Neural cell (in vitro differentiated cells): ENCODE measurements around the gene GSS. TPM values are rescaled to one million over a fixed set of nuclear protein-coding genes. Genes with fewer than 3 reads are reported as not detected.

Experiments used
- H2AFZ ChIP-seq: fragments of 200-600, 300-800 bp; sonication (generic), shearing (Covaris generic); 2 replicates; pipeline ENCODE4 v1.6.0; 2014; ENCODE audit warnings: low read depth, mild to moderate bottlenecking, antibody characterized with exemption, low read length, moderate library complexity
- H3F3A ChIP-seq: fragments of 200-600 bp; shearing (Covaris generic); 2 replicates; pipeline ENCODE4 v1.6.1; 2016; ENCODE audit warnings: mild to moderate bottlenecking, moderate library complexity, mixed read lengths, antibody characterized with exemption, low read length; ENCODE audit not compliant: insufficient read depth, poor library complexity, severe bottlenecking
- H3K27ac ChIP-seq: fragments of 200-600, 300-800 bp; sonication (generic), shearing (Covaris generic); 2 replicates; pipeline ENCODE4 v1.5.1; 2014; ENCODE audit warnings: mild to moderate bottlenecking, low read length, moderate library complexity
- H3K27me3 ChIP-seq: fragments of 300-800, 200-600 bp; sonication (generic), shearing (Covaris generic); 2 replicates; pipeline ENCODE4 v1.6.0; 2014; ENCODE audit warnings: mild to moderate bottlenecking, low read depth, low read length, moderate library complexity; ENCODE audit not compliant: insufficient read depth
- H3K36me3 ChIP-seq: fragments of 300-800, 200-600 bp; sonication (generic), shearing (Covaris generic); 2 replicates; pipeline ENCODE4 v1.5.1; 2014; ENCODE audit warnings: mild to moderate bottlenecking, antibody characterized with exemption, low read length, moderate library complexity; ENCODE audit not compliant: insufficient read depth
- H3K4me2 ChIP-seq: fragments of 300-800, 200-600 bp; sonication (generic), shearing (Covaris generic); 2 replicates; pipeline ENCODE4 v1.6.0; 2014; ENCODE audit warnings: mild to moderate bottlenecking, low read length
- H3K4me3 ChIP-seq: fragments of 300-800, 200-600 bp; sonication (generic), shearing (Covaris generic); 2 replicates; pipeline ENCODE4 v1.5.1; 2014; ENCODE audit warnings: mild to moderate bottlenecking, low read length, moderate library complexity
- H3K79me2 ChIP-seq: fragments of 200-600 bp; shearing (Covaris generic); replicated peaks from 2 replicates; pipeline ENCODE4 v1.6.0; 2014; ENCODE audit warnings: mild to moderate bottlenecking, low read length, moderate library complexity; ENCODE audit not compliant: insufficient read depth
- H3K9ac ChIP-seq: fragments of 300-800, 200-600 bp; sonication (generic), shearing (Covaris generic); 2 replicates; pipeline ENCODE4 v1.6.1; 2016; ENCODE audit warnings: mild to moderate bottlenecking, low read length, mixed read lengths
- H3K9me2 ChIP-seq: fragments of 200-600 bp; shearing (Covaris generic); 2 replicates; pipeline ENCODE4 v1.6.1; 2016; ENCODE audit warnings: mild to moderate bottlenecking, low read length, mixed read lengths; ENCODE audit not compliant: insufficient read depth
- H3K9me3 ChIP-seq: fragments of 200-600, 300-800 bp; sonication (generic), shearing (Covaris generic); 2 replicates; pipeline ENCODE4 v1.6.1; 2016; ENCODE audit warnings: mild to moderate bottlenecking, mixed run types, low read length, moderate library complexity, mixed read lengths
- H4K20me1 ChIP-seq: fragments of 200-600 bp; shearing (Covaris generic); 2 replicates; pipeline ENCODE4 v1.6.1; 2016; ENCODE audit warnings: mild to moderate bottlenecking, mixed run types; ENCODE audit not compliant: insufficient read depth
- CTCF ChIP-seq: fragments of 450-650 bp; IDR thresholded peaks from 2 replicates; pipeline ENCODE4 v1.5.1; 2014; ENCODE audit warnings: antibody characterized with exemption, mild to moderate bottlenecking, moderate library complexity; ENCODE audit not compliant: poor library complexity, severe bottlenecking
- EP300 ChIP-seq: fragments of 450-650 bp; conservative IDR thresholded peaks from 2 replicates; pipeline ENCODE4 v1.6.1; 2014; ENCODE audit warnings: antibody characterized with exemption, mild to moderate bottlenecking, moderate library complexity; ENCODE audit not compliant: poor library complexity, severe bottlenecking
- EZH2 ChIP-seq: fragments of 200-600, 300-800 bp; shearing (Covaris generic), sonication (generic); IDR thresholded peaks from 2 replicates; pipeline ENCODE4 v1.6.1; 2014; ENCODE audit warnings: antibody characterized with exemption, low read length, borderline replicate concordance, mild to moderate bottlenecking; ENCODE audit not compliant: insufficient read depth, poor library complexity, severe bottlenecking
- MXI1 ChIP-seq: fragments of 450-650 bp; conservative IDR thresholded peaks from 2 replicates; pipeline ENCODE4 v1.6.1; 2014; ENCODE audit warnings: antibody characterized with exemption, mild to moderate bottlenecking; ENCODE audit not compliant: poor library complexity, severe bottlenecking
- POLR2AphosphoS5 ChIP-seq: IDR thresholded peaks from 2 replicates; pipeline ENCODE4 v1.6.1; 2012
- RAD21 ChIP-seq: fragments of 450-650 bp; conservative IDR thresholded peaks from 2 replicates; pipeline ENCODE4 v1.6.1; 2014; ENCODE audit warnings: antibody characterized with exemption, mild to moderate bottlenecking, moderate library complexity
- SMC3 ChIP-seq: fragments of 450-650 bp; conservative IDR thresholded peaks from 2 replicates; pipeline ENCODE4 v1.6.1; 2014; ENCODE audit warnings: antibody characterized with exemption, mild to moderate bottlenecking, moderate library complexity; ENCODE audit not compliant: poor library complexity
- TAF1 ChIP-seq: IDR thresholded peaks from 2 replicates; pipeline ENCODE4 v1.6.1; 2012; ENCODE audit warnings: low read depth
- polyA plus RNA-seq: library from polyadenylated mRNA; depleted of rRNA; stranded (reverse); fragments of >200 nt; gene quantifications from 2 replicates; pipeline ENCODE4 v1.2.3, GENCODE V29; 2014
- TF ChIP-seq, protein P1 (sequence below): IDR thresholded peaks from 2 replicates; pipeline ENCODE4 v1.6.1; 2012; ENCODE audit warnings: borderline replicate concordance

GSS gene
- polyA plus RNA-seq, 1 donor from 2014 or later, result 173 TPM

GRCh38 chr20:34920055-34920454 is 35.6 kb downstream of the GSS start:
- no peak overlapping the region for H3K4me3 ChIP-seq
- no peak overlapping the region for H3K27ac ChIP-seq
- no peak overlapping the region for H3K9ac ChIP-seq
- no peaks in the 10 kb centered on the region for H3K9me2 ChIP-seq
- no peaks in the 10 kb centered on the region for H3K36me3 ChIP-seq
- H3K79me2 ChIP-seq, result no peaks in the 10 kb centered on the region
- H2AFZ ChIP-seq, result no peak overlapping the region
- no peaks in the 10 kb centered on the region for H4K20me1 ChIP-seq
- no peaks in the 10 kb centered on the region for H3F3A ChIP-seq
- H3K27me3 ChIP-seq, result no peaks in the 10 kb centered on the region
- no peaks in the 10 kb centered on the region for H3K9me3 ChIP-seq
- TF ChIP-seq EP300, result no peak
- TF ChIP-seq CTCF, result no peak
- no peak for TF ChIP-seq MXI1
- no peak overlapping the region for H3K4me2 ChIP-seq

DNA sequence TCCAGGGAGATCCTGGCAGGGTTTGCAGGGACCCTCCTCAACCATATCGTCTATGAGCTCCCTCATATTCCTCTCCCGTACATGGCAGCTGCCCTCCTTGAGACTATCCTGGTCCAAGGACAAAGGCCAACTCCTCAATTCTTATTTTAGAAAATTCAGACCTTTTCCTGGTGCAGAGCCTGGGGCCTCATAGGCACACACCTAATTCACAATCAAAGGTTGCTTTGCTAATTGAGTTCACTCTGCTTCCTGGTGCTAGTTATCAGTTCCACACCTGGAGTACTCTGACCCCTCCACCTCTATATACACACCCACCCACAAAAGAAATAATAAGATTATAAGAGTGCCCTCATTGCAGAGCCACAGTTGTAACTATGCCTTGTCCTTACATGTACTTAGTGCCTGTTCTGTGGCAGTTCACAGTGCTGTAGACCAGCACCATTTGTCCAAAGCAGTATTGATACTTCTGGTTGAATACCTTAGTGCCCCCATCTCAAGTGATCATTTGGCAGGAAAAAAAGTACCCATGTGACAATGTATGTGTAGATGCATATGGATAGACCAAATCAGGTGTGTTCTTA is 38.7 kb downstream of the GSS start:
- TF ChIP-seq MXI1, result no peak
- TF ChIP-seq CTCF, result no peak
- TF ChIP-seq, protein P1, sequence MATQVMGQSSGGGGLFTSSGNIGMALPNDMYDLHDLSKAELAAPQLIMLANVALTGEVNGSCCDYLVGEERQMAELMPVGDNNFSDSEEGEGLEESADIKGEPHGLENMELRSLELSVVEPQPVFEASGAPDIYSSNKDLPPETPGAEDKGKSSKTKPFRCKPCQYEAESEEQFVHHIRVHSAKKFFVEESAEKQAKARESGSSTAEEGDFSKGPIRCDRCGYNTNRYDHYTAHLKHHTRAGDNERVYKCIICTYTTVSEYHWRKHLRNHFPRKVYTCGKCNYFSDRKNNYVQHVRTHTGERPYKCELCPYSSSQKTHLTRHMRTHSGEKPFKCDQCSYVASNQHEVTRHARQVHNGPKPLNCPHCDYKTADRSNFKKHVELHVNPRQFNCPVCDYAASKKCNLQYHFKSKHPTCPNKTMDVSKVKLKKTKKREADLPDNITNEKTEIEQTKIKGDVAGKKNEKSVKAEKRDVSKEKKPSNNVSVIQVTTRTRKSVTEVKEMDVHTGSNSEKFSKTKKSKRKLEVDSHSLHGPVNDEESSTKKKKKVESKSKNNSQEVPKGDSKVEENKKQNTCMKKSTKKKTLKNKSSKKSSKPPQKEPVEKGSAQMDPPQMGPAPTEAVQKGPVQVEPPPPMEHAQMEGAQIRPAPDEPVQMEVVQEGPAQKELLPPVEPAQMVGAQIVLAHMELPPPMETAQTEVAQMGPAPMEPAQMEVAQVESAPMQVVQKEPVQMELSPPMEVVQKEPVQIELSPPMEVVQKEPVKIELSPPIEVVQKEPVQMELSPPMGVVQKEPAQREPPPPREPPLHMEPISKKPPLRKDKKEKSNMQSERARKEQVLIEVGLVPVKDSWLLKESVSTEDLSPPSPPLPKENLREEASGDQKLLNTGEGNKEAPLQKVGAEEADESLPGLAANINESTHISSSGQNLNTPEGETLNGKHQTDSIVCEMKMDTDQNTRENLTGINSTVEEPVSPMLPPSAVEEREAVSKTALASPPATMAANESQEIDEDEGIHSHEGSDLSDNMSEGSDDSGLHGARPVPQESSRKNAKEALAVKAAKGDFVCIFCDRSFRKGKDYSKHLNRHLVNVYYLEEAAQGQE, result no peak
- TF ChIP-seq TAF1, result no peak
- no peak for TF ChIP-seq SMC3
- no peak for TF ChIP-seq EP300
- TF ChIP-seq EZH2, result no peak
- TF ChIP-seq POLR2AphosphoS5, result no peak
- TF ChIP-seq RAD21, result no peak
- Histone ChIP-seq H3K4me2 (no peak overlapping the region), H3K27ac (no peak overlapping the region)

More for the DNA sequence above, 38.7 kb downstream of the GSS start:
- Histone ChIP-seq H2AFZ (no peak overlapping the region), H3F3A (no peaks in the 10 kb centered on the region), H3K9ac (no peak overlapping the region), H3K4me3 (no peak overlapping the region), H4K20me1 (no peaks in the 10 kb centered on the region), H3K27me3 (no peaks in the 10 kb centered on the region), H3K9me2 (no peaks in the 10 kb centered on the region), H3K9me3 (no peaks in the 10 kb centered on the region), H3K36me3 (no peaks in the 10 kb centered on the region), H3K79me2 (no peaks in the 10 kb centered on the region)
